ENCODE results near the gene ZMYND10.

GRCh38 chr3:50389414-50389767, 43.9 kb upstream of the ZMYND10 start:
- TF ChIP-seq CTCF (IDR thresholded peaks at IDR 0.05) (no peak), EP300 (IDR thresholded peaks at IDR 0.05) (no peak), POLR2A (IDR thresholded peaks at IDR 0.05) (no peak), POLR2AphosphoS5 (IDR thresholded peaks at IDR 0.05) (no peak)

Measured in upper lobe of left lung (tissue), 4 donors.